ENCODE measurements around the gene SUSD6. TPM values are rescaled to one million over a fixed set of nuclear protein-coding genes. Genes with fewer than 3 reads are reported as not detected.
"Not testable (repeated sequence)": the region's sequence is repeated elsewhere in the genome, so short reads cannot be mapped to it uniquely, and the experiment has no call there.

SUSD6 gene
- total RNA-seq, 3 donors from 2014 or later: 97.4 to 108 (median 103) TPM

- Mint-ChIP-seq H3K4me1 (ENCODE audit: low read depth) (peaks cover 68% of the 10 kb centered on the region), H3K36me3 (ENCODE audit: insufficient read depth) (peaks cover 31% of the 10 kb centered on the region), H3K9me3 (peaks cover 5% of the 10 kb centered on the region), H3K27me3 (ENCODE audit: low read depth) (no peaks in the 10 kb centered on the region), H3K4me3 (no peak overlapping the region)
- ATAC-seq: no peak
- DNase-seq: no peak
Measured at GRCh38 chr14:69687606-69688298, 76.4 kb downstream of the SUSD6 start.

GRCh38 chr14:69688299-69688649 is 76.9 kb downstream of the SUSD6 start:
- peaks cover 4% of the 10 kb centered on the region for H3K9me3 Mint-ChIP-seq
- H3K36me3 Mint-ChIP-seq (ENCODE audit: insufficient read depth): peaks cover 27% of the 10 kb centered on the region
- no peaks in the 10 kb centered on the region for H3K27me3 Mint-ChIP-seq (ENCODE audit: low read depth)
- peaks cover 68% of the 10 kb centered on the region for H3K4me1 Mint-ChIP-seq (ENCODE audit: low read depth)
- ATAC-seq (no peak), DNase-seq (no peak)
- H3K4me3 Mint-ChIP-seq: no peak overlapping the region

GRCh38 chr14:69690042-69690441 is 78.6 kb downstream of the SUSD6 start:
- ATAC-seq: no peak
- no peak overlapping the region for H3K4me3 Mint-ChIP-seq
- H3K9me3 Mint-ChIP-seq: no peaks in the 10 kb centered on the region
- peaks cover 68% of the 10 kb centered on the region for H3K4me1 Mint-ChIP-seq (ENCODE audit: low read depth)
- no peaks in the 10 kb centered on the region for H3K27me3 Mint-ChIP-seq (ENCODE audit: low read depth)
- no peak for DNase-seq
- H3K36me3 Mint-ChIP-seq (ENCODE audit: insufficient read depth): peaks cover 30% of the 10 kb centered on the region

- ATAC-seq (no peak), DNase-seq (no peak)
- Mint-ChIP-seq H3K9me3 (no peaks in the 10 kb centered on the region), H3K4me3 (no peak overlapping the region), H3K27me3 (ENCODE audit: low read depth) (no peaks in the 10 kb centered on the region), H3K36me3 (ENCODE audit: insufficient read depth) (peaks cover 33% of the 10 kb centered on the region), H3K4me1 (ENCODE audit: low read depth) (peaks cover 74% of the 10 kb centered on the region)
Measured at GRCh38 chr14:69692594-69692993, 81.2 kb downstream of the SUSD6 start.

- Mint-ChIP-seq H3K27me3 (ENCODE audit: low read depth) (no peaks in the 10 kb centered on the region), H3K9me3 (no peaks in the 10 kb centered on the region), H3K36me3 (ENCODE audit: insufficient read depth) (peaks cover 34% of the 10 kb centered on the region), H3K4me3 (no peak overlapping the region), H3K4me1 (ENCODE audit: low read depth) (peaks cover 72% of the 10 kb centered on the region)
- DNase-seq (no peak), ATAC-seq (no peak)
Measured at GRCh38 chr14:69693145-69693544, 81.7 kb downstream of the SUSD6 start.

GRCh38 chr14:69693801-69694729 is 82.7 kb downstream of the SUSD6 start:
- H3K9me3 Mint-ChIP-seq: no peaks in the 10 kb centered on the region
- peaks cover 73% of the 10 kb centered on the region for H3K4me1 Mint-ChIP-seq (ENCODE audit: low read depth)
- ATAC-seq: no peak
- DNase-seq: no peak
- H3K4me3 Mint-ChIP-seq: no peak overlapping the region
- peaks cover 34% of the 10 kb centered on the region for H3K36me3 Mint-ChIP-seq (ENCODE audit: insufficient read depth)
- no peaks in the 10 kb centered on the region for H3K27me3 Mint-ChIP-seq (ENCODE audit: low read depth)

GRCh38 chr14:69694730-69695281 is 83.4 kb downstream of the SUSD6 start:
- Mint-ChIP-seq H3K27me3 (ENCODE audit: low read depth) (no peaks in the 10 kb centered on the region), H3K9me3 (no peaks in the 10 kb centered on the region), H3K4me1 (ENCODE audit: low read depth) (peaks cover 79% of the 10 kb centered on the region), H3K36me3 (ENCODE audit: insufficient read depth) (peaks cover 30% of the 10 kb centered on the region), H3K4me3 (no peak overlapping the region)
- ATAC-seq (no peak), DNase-seq (no peak)

- peaks cover 25% of the 10 kb centered on the region for H3K36me3 Mint-ChIP-seq (ENCODE audit: insufficient read depth)
- DNase-seq (no peak), ATAC-seq (peak in 1 of 2 donors; percentile 20)
- H3K4me3 Mint-ChIP-seq: no peak overlapping the region
- no peaks in the 10 kb centered on the region for H3K27me3 Mint-ChIP-seq (ENCODE audit: low read depth)
- H3K4me1 Mint-ChIP-seq (ENCODE audit: low read depth): peaks cover 80% of the 10 kb centered on the region
- H3K9me3 Mint-ChIP-seq: no peaks in the 10 kb centered on the region
Measured at GRCh38 chr14:69695322-69696203, 84.2 kb downstream of the SUSD6 start.

- DNase-seq: no peak
- no peak for ATAC-seq
- Mint-ChIP-seq H3K36me3 (ENCODE audit: insufficient read depth) (peaks cover 25% of the 10 kb centered on the region), H3K4me3 (no peak overlapping the region), H3K9me3 (no peaks in the 10 kb centered on the region), H3K27me3 (ENCODE audit: low read depth) (no peaks in the 10 kb centered on the region), H3K4me1 (ENCODE audit: low read depth) (peaks cover 84% of the 10 kb centered on the region)
Measured at GRCh38 chr14:69696204-69696527, 84.8 kb downstream of the SUSD6 start.

- H3K9me3 Mint-ChIP-seq: no peaks in the 10 kb centered on the region
- peaks cover 88% of the 10 kb centered on the region for H3K4me1 Mint-ChIP-seq (ENCODE audit: low read depth)
- peaks cover 22% of the 10 kb centered on the region for H3K36me3 Mint-ChIP-seq (ENCODE audit: insufficient read depth)
- DNase-seq (no peak), ATAC-seq (peak; percentile 79 to 84)
- peak overlapping the region; percentile 35 for H3K4me3 Mint-ChIP-seq
- H3K27me3 Mint-ChIP-seq (ENCODE audit: low read depth): no peaks in the 10 kb centered on the region
Measured at GRCh38 chr14:69696633-69697557, 85.5 kb downstream of the SUSD6 start.

GRCh38 chr14:69698572-69698971 is 87.2 kb downstream of the SUSD6 start:
- Mint-ChIP-seq H3K27me3 (ENCODE audit: low read depth) (no peaks in the 10 kb centered on the region), H3K4me3 (no peak overlapping the region), H3K9me3 (no peaks in the 10 kb centered on the region), H3K4me1 (ENCODE audit: low read depth) (peaks cover 88% of the 10 kb centered on the region), H3K36me3 (ENCODE audit: insufficient read depth) (peaks cover 22% of the 10 kb centered on the region)
- DNase-seq (no peak), ATAC-seq (no peak)

GRCh38 chr14:69699243-69699642 is 87.8 kb downstream of the SUSD6 start:
- ATAC-seq; H3K9me3 Mint-ChIP-seq; H3K4me3 Mint-ChIP-seq; DNase-seq; H3K27me3 Mint-ChIP-seq (ENCODE audit: low read depth): not testable (repeated sequence)
- peaks cover 88% of the 10 kb centered on the region for H3K4me1 Mint-ChIP-seq (ENCODE audit: low read depth)
- peaks cover 24% of the 10 kb centered on the region for H3K36me3 Mint-ChIP-seq (ENCODE audit: insufficient read depth)

- no peak for DNase-seq
- H3K4me3 Mint-ChIP-seq: no peak overlapping the region
- peaks cover 82% of the 10 kb centered on the region for H3K4me1 Mint-ChIP-seq (ENCODE audit: low read depth)
- no peaks in the 10 kb centered on the region for H3K9me3 Mint-ChIP-seq
- ATAC-seq: no peak
- peaks cover 26% of the 10 kb centered on the region for H3K36me3 Mint-ChIP-seq (ENCODE audit: insufficient read depth)
- H3K27me3 Mint-ChIP-seq (ENCODE audit: low read depth): no peaks in the 10 kb centered on the region
Measured at GRCh38 chr14:69699748-69700303, 88.4 kb downstream of the SUSD6 start.

Data from activated T-cell treated with anti-CD3 and anti-CD28 coated beads, Interleukin-2, amount 50 U/mL, for 4 hours (primary cell).